ENCODE data around the gene ZBP1.

Gene ZBP1

DNA sequence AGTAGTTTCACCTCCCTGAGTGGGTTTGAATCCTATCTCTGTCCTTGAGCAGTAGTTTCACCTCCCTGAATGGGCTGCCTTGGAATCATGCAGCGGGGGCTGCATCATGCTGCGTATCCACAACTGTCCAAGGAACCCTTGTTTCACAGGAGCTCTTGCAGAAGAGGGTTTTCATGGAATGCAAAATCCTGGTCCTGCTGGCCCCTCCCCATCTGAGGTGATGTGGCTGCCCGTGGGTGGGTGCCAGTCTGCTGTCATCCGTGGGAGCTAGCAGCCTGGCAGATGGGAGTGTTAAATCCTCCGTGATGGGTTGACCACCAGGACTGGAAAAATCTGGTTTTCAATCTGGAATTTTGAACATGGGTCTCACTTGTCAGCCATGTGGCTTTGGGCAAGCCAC lies 21.7 kb downstream of the ZBP1 start:
- no peak for DNase-seq (ENCODE audit: low read depth in 2 of 2)

DNA sequence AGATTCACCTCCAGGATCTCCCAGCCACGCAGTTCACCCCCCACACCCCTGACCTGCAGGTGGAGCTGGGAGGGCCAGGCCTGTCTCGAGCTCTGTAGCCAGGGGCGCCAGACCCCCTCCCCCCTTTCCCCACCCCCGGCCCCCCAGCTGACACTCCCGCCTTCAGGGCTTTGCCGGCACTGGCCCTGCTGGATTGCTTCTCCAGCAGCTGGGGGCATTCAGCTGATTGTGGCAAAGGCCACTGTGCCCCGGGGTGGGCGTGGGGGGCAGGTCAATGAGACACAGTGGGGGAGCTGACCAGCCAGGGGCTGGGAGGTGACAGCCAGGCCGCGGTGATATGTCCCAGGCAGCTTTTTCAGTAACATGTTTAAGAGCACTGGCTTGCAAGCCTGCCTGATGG lies 22.2 kb downstream of the ZBP1 start:
- no peak for DNase-seq (ENCODE audit: low read depth in 2 of 2)

DNA sequence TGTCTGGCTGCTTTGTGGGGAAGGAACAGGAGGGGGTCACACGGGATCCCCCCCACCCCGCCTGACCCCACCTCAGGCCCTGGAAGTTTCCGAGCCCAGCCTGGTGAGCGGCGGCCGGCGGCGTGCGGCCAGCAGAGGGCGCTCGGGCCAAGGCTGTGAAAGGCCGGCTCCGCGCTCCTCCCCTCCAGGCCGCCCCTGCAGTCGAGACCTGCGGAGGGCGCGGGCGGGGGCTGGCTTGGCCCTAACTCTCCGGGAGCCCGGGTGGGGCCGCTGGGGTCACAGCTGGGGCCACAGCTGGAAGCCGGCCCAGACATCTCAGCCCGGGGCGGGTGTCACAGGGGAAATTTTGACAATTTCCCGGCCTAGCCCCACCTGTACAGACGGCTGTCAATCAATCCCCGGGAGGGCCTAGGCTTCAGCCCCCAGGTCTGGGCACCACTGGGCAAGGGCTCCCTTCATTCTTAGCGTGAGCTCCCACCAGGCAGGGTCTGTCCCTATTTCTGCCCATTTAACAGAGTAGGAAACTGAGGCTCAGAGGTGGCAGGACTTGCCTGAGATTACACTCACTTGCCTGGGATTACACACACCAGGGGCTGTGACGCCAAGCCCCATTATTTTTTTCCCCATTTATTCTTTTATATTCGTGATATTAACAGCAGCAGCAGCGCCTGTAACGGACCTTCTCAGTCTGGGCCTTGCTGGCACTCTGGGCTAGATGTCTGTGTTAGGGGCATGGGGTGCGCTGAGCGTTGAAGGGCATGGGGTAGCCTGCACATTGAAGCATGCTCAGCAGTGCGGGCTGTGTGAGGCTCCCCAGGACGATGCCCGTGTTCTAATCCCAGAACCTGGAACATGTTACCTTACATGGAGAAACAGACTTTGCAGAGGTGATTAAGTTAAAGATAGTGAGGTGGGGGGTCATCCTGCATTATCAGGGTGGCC lies 23.0 kb downstream of the ZBP1 start:
- peak; percentile 57 to 60 for DNase-seq (ENCODE audit: low read depth in 2 of 2)

DNA sequence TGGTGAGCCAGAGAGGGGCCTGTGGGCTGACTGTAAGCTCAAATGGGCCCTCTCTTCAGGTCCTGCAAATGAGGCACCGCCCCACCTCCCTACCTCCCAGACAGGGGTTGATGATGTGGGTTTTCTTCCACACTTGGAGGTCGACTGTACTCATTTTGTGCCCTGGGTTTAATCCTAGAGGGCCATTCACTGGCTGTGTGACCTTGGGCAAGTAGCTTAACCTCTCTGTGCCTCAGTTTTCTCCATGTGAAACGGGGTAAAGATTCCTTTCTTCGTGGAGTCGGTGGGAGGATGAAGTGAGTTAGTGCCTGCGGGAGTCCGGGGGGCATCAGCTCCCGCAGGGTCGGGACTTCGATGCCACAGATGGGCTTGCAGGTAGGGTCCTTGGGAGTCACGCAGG lies 23.9 kb downstream of the ZBP1 start:
- no peak for DNase-seq (ENCODE audit: low read depth in 2 of 2)

DNA sequence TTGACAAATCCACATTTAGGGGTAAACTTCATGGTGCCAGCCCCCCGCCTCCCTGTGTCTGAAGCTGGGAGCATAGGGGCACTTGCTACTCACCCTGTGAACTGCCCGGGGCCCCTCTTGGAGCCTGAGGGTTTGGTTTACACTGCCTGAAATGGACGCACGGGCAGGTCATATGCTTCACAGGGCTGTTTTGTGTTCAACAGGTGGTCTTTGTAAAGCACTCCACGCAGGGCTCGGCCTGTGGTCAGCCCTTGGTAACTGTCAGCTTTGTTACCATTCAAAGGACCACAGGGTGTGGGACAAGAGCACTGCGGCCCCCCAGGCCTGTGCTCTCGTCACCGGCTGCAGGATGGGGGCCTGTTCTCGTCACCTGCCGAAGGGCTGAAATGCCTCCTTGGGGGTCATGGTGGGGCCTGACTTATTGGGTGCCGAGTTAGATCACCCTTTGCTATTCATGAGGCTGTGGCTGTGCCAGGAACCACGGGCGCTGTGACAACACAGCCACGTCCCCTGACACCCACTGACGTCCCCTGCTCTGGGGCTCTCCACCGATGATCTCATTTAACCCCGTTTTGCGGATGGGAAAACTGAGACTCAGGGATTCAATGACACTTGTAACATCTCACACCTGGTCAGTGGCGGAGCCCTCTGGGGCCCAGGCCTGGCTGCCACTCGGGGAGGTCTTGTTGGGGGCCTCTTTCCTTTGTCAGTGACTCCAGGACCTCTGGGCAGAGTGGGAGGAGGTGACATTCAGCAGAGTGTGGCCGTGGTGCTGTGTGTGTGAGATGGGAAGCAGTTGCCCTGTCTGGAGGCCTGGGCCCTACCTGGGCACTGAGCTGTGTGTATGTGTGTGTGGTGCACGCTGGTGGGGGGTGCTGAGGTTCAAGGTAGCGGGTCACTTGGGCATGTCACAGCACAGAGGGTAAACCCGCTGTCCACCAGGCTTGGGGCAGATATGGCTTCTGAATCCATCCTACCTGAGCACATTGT lies 24.9 kb downstream of the ZBP1 start:
- no peak for DNase-seq (ENCODE audit: low read depth in 2 of 2)

DNA sequence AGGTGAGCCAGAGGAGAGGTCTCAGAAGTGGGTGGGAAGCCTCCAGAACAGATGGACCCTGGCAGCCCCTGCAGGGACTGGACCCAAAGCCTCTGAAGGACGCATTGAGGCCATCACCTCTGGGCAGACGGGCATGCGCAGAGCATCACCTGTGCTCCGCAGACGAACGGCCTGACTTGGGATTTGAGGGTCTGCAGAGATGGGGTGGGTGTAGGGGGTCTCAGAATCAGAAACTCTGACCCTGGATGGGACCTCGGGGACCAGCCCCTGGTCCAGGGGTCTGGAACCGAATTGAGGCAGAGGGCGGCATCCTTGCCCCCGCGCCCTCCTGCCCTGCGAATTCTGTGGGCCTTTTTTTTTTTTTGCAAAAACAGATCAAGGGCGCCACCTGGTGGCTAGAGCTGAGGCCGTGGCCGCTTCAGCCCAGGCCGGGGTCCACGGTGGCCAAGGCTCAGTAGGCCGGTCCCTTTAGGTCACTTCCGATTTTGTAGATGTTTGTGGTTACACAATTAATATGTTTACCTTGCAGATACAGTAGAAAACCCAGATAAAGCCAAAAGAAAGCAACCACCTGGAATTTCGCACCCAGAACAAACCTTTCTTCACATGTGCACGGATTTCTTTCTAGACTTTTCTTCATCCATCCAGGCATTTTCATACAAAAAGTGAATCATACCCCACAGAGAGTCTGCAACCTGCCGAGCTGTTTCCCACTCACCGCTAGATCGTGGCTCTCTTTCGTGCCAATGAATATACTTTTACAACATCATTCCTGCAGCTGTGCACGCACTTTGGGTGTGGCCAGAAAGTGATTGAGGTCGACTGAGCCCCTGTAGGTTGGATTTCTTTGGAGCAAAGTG lies 25.9 kb downstream of the ZBP1 start:
- peak in 1 of 2 donors; percentile 35 for DNase-seq (ENCODE audit: low read depth in 2 of 2)

DNA sequence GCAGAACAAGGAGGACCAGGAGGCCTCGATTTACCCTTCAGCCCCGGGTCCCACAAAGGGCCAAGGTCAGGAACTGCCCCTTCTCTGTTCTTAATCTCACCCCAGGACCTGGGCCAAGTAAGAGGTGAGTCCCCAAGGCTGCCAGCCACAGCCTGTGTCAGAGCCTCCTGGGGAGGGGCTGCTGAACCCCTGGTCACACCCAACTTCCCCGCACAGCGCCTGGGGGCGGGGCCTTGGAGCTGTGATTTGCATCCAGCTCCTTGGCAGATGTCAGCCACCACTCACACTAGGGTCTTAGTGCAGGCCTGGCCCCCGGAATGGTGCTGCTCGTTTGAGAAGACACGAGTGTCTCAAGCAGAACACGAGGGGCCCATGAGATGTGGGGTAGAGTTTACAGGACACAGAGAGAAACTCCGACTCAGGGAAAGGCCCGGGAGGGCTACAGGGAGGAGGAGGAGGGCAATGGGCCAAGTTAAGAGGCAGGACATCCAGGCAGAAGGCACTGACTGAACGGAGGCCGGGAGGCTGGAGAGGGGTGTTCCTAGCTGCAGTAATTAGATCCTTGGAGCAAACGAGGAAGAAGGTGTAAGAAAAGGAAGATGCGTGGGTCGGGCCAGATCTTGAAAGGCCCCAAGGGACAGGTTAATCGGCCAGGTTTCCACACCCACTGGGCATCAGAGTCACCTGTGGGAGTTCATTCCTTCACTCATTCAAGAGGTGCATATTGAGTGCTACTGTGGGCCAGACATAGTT lies 26.9 kb downstream of the ZBP1 start:
- DNase-seq (ENCODE audit: low read depth in 2 of 2): no peak

DNA sequence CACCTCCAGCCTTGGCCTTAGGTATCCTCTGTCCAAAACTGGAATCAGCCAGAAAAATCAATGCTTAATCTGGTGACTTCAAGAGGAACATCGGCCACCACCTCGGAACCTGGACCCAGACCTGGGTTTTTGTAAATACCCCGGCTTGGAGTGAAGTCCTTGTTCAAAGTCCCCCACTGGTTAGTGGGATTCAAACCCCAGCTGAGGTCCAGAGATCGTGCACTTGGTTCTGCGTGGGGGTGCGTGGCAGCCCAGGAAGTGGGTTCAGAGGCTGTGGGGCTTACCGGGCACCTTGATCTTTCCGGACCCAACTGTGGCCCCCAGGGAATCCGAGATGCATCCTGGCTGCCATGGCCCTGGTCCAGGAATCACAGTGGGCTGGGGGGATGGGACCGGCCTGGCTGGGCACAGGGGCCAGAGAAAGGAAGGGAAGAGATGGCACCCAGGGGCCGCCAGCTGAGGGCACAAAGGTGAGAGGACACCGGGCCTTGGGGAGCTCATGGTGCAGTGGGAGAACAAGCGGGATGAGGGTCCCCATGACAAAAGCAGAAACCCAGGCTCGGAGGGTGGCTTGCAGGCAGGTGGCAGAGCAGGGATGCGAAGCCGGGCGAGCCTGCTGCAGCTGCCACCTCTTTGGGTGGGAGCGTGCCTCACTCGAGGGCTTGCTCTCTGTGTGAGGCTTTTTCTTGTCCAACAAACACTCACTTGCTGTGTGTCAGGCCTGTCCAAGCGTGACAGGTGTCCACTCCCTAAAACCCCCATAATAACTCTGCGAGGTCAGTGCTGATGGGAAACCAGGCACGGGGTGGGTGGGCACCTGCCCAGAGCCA lies 27.7 kb downstream of the ZBP1 start:
- DNase-seq (ENCODE audit: low read depth in 2 of 2): no peak

DNA sequence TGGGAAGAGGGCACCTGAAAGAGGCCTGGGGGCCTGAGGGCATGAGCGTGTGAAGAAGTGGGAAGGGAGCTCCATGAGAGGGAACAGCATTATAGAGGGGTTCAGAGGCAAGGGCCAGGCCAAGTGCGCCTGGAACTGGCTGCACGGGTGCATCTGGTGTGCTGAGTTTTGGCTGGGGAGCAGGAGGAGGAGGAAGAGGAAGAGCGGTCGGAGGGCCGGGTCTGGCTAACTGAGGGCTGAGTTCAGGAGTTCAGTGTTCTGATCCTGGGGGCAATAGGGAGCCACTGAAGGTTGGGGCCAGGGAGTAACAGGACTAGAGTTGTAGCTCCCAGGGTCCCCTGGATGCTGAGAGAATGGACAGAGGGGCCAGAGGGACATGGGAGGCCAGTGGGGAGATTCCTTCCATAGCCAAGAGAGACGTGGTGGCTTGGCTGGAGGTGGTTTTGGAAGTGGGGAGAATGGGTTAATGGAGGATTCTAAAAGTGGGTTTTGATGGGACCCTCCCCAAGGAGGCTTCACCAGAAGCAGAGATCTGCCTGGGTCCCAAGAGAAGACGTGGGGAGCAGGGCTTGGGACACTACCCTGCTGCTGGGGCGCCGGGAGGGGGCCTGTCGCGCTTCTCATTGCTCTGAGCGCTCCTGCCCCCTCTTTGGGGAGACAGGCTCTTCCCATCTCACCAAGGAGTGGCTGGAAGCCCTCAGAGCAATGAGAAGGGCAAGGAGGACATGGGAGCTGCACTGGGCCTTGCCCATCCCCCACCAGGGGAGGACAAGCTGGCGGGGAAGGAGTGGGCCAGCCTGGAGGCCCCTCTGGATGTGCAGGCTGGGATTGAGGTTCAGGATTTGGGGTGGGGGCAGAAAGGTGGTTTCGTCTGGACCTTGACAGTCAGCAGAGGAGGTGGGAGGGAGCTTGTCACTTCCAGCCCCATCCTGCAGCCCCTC lies 28.7 kb downstream of the ZBP1 start:
- no peak for DNase-seq (ENCODE audit: low read depth in 2 of 2)

DNA sequence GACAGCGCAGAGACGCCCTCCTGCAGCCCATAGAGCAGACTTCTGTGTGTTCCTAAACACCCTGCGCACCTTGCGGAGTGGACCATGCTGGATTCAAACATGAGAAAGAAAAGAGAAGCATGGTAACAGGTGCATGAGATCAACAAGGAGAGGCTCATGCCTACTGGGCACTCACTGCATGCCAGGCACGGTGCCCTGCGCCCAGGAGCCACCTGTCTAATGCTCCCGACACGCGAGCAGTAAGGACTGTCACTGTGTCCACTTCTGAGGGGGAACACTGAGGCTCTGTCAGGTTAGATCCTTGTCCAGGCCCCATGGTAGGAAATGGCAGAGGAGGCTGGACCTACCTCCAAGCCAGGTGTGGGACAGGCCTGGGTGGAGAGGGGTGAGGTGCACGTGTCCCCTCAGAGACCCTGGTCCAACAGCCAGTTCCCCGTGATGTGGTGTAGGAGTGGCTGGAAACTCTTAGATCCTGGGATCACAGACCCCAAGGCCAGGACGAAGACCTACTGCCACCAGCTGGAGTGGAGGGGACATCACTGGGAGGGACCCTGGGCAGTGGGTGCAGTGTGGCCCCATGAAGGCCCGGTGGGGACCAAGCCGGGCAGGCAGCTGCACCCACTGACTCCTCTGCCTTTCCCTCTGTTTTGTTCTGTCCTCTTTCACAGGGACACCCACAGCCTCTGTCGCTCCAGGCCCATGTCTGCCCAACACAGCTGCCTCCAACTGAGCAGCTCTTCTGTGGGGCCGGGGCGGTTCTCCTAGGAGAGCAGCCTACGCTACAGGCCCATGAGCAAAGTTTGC lies 29.5 kb downstream of the ZBP1 start:
- DNase-seq (ENCODE audit: low read depth in 2 of 2): no peak

DNA sequence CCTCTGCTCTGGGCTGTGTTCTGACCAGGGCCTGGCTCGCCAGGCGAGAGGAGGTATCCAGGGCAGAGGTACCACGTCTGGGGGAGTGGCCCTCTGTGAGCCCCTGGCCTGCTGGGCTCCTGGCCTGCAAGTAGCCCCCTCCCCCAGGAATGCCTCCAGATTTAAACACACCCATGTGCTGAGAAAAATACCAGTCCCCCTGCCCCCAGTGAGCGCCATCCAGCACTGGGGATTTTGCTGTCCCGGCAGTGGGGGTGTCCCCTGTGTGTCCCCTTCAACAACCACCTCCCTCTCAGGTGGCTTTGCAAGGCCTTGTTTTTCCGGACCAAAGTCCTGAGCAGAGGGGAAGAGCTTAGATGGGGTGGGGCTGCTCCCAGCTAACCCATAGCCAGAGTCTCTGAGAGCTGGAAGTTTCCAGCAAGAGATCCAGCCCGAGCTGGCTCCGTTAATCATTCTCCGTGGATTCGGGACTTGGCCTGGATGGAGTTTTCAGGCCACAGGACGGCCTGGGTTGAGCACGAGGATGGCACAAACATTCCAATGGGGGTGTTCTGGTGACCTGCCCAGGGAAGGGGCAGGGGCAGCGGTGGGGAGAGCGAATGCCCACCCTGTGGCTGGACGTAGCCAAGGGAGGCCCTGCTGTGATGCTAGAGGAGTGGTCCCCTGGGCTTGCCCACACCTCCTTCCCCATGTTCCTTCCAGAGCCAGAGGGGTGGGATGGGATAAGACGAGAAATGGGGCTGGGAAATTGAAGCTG lies 30.3 kb downstream of the ZBP1 start:
- DNase-seq (ENCODE audit: low read depth in 2 of 2): no peak

DNA sequence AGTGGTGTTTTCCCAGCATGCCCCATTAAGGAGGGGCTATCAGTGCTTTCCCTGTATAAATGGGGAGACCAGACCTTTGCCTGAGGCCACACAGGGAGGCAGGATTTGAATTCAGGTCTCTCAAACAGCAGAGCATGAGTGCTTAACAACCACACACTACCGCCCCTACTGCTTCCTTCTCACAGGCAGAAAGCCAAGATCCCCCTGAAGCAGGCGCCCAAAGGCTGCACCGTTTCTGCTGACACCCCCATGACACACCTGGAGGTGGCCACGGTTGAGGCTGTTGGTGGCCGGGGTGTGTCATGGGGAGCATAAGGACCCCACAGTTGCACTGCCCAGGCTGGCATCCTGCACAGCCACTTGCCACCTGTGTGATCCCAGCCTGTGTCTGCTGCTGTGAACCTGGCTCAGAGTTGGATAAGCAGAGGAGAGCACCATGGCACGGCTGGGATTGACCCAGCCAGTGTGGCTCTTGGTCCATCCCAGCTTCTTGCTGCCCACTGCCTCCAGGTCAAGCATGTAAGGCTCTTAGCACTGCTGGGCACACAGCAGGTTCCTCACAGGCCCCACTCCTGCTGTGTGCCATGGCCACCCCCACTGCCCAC lies 31.0 kb downstream of the ZBP1 start:
- DNase-seq (ENCODE audit: low read depth in 2 of 2): no peak

DNA sequence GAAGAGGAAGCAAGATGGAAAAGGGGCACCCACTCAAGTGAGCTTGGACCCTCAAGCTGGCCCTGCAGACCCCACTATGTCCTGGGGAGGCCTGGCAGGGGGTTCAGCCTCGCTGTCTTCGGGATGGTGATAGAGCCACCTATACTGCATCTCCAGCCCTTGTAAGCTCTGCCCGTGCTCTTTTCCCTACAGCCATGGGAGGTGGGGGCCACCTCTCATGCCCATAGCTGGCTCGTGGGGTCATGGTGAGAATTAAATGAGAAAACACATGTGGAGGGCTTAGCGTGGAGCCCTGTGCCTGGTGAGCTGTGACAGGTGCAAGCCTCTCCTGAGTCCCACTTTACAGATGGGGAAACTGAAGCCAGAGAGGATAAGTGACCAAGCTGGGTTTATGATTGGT lies 31.6 kb downstream of the ZBP1 start:
- no peak for DNase-seq (ENCODE audit: low read depth in 2 of 2)

DNA sequence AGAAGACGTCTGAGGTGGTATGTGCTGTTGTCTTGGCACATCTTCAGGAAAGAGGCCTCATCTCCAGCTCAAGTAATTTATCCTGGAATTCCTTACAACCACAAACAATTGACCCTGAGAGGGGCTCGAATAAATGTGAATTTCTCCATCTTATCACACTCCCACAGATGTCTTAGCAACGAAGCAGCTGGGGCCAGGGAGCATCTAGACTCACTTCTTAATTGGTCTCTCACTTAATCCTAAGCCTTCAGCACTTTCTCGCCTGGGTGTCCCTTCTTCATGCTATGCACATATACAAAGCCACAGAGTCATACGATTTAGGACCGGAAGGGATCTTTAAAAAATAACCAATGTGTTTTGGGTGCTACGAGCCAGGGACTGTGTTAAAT lies 32.2 kb downstream of the ZBP1 start:
- no peak for DNase-seq (ENCODE audit: low read depth in 2 of 2)

DNA sequence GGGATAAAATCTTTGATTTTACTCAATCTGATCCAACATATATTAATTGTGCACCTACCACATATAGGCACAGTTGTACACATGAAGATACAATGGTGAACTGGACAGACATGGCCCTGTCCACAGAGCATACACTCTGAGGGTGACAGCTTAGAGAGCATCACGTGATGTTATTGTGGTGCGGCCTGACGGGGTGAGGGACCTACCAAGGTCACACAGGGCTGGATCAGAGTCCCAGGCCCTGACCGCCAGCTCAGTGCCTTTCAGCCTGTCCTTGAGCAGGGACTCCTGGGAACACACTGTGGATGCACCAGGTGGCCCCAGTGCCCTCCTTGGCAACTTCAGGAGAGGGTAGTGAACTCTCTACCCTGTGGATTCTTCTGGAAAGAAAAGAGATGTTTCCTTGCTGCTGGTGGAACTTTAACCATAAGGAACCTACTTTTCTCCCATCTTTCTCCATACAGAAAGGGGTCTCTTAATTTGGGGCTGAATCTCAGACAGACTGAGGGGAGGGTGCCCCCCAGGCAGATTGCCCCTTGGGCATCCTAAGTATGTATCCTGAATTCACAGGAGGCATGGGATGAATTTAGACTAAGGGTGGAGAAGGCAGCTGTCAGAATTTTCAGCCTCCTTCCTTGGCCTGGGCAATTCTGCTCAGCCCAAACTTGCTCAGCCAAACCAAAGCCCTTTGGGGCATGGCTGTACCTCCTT lies 32.8 kb downstream of the ZBP1 start:
- DNase-seq (ENCODE audit: low read depth in 2 of 2): no peak

DNA sequence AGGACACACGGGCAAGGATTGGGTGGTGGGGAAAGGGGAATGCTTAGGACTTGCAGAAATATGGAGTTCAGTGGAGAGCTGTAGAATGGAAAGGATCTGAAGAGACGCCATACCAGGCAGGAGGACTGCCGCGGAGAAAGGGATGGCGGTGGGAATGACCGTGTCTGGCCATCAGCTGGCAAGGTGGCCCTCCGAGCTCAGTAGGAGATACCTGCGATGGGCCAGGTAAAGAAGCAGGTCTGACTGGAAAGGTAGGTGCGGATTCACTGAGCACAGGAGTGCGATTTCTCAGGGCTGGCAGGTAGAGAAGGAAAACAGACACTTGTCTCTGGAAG lies 33.3 kb downstream of the ZBP1 start:
- DNase-seq (ENCODE audit: low read depth in 2 of 2): no peak

All from stimulated activated CD8-positive, alpha-beta memory T cell treated with anti-CD3 and anti-CD28 coated beads, Interleukin-2, amount 100 ng/mL, for 1 hour (primary cell).